Activated T-cell treated with anti-CD3 and anti-CD28 coated beads for 1 hour (primary cell): Measurements from ENCODE around the gene SYF2.
"Not testable (repeated sequence)": the region's sequence is repeated elsewhere in the genome, so short reads cannot be mapped to it uniquely, and the experiment has no call there.

Experiments
- DNase-seq: peaks from one replicate; pipeline ENCODE4 v3.0.0-alpha.2; 2020; ENCODE audit warnings: low read depth

SYF2 gene

DNA sequence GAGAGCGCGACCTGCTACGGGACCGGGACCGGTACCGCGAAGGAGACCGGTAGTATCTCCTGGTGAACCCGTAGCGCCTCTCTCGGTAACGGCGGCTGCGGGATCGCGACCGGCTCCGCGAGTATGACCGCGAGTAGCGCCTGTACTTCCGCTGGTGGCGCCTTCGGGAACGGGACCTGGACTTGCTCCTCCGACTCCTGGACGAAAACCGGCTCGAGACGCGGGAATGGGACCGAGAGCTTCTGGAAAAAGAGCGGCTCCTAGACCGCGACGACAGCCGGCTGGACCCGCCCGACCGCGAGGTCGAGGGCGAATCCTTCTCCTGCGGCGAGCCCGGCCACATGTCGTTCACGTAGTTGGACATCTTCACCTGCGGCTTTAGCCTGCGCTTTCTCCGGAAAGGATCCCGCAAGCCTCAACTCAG, 14.3 kb upstream of the SYF2 start:
- no peak for DNase-seq

DNA sequence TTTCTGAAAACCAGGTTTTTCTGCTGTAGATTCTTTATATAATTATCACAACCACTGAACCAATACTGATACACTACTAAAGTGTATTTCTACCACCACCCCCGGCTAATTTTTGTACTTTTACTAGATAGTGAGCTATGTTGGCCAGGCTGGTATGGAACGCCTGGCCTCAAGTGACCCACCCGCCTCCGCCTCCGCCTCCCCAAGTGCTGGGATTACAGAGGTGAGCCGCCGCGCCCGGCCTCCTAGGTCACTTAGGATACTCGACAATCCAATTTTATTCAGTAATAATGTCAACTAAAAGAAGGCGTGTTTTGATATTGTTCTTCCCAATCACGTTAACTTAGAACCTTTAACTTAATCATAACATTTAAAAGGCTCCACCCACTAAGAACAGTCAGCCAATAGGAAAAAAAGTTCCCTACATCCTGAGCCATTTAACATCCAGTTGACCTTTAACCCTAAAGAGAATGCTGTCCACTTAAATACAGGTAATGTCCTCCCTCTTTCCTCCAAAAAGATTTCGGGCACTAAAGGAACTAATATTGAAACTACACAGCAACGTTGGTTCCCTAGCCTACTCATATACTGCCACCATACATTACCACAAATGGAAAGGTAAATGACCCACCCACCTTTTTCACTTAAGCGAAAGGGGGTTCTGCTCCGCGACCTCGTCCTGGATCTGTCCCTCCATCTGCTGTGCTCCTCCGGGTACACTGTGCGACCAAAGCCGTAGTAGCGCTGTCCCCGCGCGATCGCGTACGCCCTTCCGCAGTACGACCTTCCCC, 13.7 kb upstream of the SYF2 start:
- DNase-seq: no peak

DNA sequence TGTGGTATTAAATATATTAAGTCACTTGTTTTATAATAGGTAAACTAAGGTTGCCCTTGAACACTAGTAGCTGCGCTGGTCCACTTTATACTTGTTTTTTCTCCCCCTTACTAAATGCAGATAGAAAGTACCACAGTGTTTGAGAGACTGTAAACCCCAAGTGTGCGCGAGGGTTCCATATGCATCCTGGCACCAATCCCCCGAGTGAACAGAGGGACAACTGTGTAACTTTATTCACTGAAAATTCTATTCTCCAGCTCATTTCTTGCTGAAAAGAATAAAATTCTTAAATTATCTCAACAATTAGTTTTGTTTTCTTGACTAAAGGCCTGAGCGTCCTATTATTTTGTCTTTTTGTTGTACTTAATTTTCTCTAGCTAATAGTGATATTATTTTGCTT, 13.1 kb upstream of the SYF2 start:
- no peak for DNase-seq

DNA sequence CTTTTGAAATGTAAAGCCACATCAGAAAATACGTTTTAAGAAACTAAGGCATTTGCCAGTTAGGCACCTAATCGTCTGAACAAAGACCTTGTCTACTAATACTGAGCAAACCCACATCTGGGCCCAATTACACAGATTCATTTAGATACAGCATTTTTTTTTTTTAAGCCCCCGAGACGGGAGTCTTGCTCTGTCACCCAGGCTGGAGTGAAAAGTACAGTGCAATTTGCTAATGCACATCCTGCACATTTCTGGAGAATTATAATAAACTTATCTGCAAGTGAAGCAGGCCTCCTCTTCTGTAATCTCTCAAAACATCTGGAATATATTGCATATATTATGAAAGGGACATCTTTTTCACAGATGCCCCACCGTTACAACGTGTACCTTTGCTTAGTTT, 11.6 kb upstream of the SYF2 start:
- DNase-seq: no peak

DNA sequence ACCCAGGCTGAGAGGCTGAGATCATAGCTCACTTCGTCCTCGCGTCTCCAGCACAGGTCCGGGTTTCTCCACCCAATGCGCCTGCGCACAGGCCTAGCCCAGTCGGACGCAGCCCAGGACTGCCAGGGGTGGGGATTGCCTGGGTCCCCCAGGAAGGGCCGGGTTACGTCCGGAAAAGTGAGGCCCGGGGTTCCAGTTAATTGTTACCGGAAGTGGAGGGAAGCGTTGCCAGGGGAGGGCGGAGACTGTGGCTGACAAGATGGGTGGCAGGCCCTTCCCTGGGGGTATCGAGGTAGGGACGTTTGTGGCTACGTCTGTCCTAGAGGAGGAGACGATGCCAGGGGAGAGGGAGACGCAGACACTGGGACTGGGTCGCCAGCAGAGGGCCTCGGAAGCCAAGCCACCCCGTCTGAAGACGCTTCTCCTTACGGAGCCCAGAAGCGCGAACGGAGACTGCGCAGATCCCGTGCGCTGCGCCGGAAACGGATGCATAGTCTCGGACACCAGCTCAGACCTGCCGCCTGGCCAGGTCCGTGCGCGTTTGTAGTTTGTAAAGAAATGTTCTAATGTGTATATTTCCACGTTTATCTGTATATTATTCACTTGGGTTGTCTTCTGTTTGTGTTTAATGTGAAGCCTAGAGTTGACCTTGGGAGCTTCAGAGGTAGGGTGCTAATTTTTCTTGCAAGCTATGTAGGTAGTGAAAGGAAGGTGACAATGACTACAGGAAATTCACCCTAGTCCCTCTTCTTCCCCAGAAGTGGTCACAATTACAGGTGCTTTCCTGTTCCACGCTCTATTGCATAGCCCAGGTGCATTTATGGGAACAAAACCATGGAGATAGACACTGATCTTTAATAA, 7.6 kb upstream of the SYF2 start:
- peak; percentile 71 for DNase-seq

DNA sequence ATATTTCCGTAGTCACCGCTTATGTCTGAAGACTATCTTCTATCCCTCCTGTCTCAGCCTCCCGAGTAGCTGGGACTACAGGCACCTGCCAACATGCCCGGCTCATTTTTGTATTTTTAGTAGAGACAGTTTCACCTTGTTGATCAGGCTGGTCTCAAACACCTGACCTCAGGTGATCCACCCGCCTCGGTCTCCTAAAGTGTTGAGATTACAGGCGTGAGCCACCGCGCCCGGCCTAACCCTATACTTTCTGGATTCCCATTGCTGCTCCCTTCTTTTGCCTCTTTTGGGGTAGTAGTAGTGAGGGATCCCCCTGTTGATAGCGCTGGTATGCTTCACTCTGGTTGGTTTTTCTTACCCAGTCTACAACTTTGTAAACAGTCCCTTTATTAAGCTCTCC, 5.7 kb upstream of the SYF2 start:
- no peak for DNase-seq

DNA sequence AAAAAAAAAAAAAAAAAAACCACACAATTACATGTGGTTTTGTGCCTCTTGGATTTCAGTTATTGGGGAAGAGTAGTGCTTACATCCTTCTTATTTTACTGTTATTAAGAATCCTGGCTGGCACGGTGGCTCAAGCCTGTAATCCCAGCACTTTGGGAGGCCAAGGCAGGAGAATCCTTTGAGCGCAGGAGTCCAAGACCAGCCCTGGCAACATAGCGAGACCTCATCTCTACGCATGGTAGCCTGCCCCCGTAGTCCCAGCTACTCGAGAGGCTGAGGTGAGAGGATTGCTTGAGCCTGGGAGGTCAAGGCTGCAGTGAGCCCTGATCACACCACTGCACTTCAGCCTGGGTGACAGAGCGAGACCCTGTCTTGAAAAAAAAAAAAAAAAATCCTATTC, 4.0 kb upstream of the SYF2 start:
- not testable (repeated sequence) for DNase-seq

DNA sequence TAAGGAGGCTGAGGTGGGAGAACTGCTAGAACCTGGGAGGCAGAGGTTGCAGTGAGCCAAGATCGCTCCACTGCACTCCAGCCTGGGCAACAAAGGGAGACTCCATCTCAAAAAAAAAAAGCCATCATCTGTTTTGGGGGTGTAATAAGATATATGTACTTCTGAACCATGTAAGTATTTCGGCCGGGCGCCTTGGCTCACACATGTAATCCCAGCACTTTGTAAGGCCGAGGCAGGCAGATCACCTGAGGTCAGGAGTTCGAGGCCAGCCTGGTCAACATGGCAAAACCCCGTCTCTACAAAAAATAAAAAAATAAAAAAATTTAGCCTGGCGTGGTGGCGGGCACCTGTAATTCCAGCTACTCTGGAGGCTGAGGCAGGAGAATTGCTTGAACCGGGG, 3.1 kb upstream of the SYF2 start:
- not testable (repeated sequence) for DNase-seq

DNA sequence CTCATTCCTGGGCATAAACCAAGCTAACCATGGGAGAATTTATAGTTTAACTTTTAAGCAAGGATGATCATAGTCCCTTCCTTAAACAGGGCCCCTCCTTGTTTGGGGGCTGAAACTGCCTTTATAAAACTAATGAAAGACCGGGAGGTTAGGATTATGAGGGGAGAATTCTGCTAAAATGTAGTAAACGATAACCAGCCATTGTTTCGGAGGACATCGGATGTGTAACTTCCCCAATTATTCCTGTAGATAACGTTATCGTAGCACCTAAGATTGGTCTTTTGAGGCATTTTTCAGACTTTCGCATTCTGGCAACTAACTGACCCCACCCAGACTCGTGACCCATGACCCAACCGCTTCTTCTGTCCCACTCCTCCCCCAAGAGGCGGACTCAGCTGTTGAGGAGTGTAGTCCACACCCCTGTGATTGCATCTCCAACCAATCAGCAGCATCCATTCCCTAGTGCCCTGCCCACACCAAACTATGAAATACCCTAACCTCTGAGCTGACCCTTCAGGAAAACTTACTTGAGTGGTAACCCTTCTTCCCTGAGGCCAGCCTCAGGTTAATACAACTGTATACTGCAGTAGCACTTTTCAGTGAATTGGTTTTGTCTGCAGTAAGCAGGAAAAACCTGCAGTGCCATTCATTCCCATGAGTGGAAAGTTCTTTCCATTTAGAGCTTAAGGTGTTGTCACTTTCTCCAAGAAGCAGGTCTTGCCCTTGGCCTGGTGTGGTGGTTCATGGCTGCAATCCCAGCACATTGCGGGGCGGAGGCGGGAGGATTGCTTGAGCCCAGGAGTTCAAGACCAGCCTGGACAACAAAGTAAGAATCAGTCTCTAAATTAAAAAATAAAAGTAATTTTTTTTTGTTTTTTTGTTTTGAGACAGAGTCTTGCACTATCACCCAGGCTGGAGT, 823 bp upstream of the SYF2 start:
- no peak for DNase-seq

DNA sequence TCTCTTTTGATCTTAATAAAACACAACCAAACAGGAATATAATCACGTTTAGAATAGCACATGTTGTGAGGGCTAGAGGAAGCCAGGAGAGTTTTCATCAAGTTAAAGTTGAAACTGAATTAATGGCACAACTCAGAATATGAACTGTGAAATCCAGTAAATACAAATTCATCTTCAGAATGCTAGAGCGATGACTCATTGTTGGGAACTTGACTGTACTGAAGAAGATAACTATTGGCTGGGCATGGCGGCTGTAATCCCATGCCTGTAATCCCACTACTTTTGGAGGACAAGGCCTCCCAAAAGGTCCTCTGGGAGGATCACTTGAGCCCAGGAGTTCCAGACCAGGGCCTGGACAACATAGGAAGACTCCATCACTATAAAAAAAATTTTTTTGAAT, 8.8 kb downstream of the SYF2 start:
- DNase-seq: no peak

DNA sequence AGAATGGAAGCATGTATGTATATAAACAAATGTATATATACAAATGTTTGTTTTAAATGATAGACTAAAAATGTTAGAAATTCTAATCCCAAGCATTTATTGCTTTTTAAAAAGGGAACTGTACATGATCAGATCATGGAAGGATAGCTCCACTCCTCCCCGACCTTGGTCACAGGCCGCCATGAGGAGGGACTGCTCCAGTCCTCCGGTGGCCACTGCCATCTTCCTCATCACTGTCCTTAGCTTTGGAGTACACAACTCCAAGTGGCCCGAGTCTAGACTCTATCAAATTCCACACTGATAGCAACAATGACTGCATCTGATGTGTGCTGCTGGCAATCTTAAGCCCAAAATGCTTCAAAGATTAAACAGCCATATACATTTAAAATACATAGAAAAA, 9.7 kb downstream of the SYF2 start:
- DNase-seq: no peak

DNA sequence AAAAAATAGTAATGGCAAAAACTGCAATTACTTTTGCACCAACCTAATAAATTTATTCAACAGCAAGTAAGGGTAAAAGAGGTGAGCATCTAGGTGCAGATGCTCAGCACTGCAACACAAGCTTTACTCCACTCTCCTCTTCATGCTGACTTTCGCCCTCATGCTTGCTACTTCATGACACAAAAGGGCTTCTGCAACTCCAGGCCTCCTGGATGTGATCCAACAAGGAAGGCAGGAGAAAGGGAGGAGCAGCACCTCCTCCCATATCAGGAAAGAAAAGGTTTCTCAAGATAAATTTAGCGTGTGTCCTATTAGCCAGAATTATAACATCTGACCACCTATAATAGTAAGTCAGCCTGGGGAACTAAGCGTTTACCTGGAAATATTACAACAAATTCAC, 11.6 kb downstream of the SYF2 start:
- no peak for DNase-seq

DNA sequence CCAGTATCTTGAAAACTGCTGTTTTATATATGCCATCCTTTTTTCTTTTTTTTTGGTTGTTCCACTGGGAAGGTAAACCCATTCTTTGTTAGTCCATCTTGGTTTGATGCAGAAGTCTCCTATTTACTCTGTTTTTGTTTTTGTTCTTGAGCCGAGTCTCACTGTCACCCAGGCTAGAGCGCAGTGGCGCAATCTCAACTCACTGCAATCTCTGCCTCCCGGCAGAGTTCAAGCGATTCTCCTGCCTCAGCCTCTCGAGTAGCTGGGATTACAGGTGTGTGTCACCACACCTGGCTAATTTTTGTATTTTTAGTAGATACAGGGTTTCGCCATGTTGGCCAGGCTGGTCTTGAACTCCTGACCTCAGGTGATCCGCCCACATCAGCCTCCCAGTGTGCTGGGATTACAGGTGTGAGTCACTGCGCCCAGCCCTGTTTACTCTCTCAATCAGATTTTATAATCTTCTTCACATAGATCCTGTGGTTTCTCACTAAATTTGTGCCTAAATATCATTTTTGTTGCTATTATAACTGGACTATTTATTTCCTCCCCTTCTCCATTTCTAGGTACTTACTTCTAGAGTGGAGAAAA, 12.5 kb downstream of the SYF2 start:
- DNase-seq: no peak

DNA sequence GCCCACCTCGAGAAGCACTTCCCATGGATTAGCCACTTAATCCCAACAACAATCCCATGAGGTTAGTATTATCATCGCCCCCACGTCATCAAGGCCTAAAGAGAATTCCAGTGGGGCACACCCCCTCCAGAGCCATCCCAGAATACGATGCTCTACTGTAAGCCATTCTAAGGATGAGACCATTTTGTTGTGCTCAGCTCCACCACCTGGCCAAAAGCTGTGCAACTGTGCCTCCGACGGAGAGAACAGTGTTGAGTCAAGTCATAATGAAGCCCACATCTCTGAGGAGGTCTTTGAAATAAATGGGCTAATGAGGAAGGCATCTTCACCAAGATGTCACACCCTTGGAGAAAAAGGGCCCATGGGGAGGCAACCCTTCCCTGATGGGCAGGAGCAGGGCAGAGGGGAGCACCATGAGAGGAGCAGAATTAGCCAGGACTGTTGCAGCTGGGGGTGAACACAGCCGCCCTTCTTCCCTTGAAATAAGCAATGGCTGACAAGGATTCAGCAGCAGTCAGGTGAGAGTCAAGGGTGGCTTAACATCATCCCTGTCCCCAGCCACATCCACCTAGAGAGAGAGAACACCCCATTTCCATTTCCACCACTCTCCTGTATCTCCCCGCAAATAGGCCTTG, 14.6 kb downstream of the SYF2 start:
- no peak for DNase-seq

DNA sequence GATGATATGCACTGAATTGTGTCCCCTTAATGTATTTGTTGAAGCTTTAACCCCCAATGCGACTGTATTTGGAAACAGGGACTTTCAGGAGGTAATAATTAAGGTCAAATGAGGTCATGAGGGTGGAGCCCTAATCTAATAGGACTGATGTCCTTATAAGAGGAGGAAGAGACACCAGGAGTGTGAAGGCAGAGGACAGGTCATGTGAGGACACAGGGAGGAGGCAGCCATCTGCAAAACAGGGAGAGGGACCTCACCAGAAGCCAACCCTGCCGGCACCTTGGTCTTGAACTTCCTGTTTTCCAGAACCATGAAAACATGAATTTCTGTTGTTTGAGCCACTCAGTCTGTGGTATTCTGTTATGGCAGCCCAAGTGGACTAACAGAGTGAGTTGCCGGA, 15.3 kb downstream of the SYF2 start:
- no peak for DNase-seq

DNA sequence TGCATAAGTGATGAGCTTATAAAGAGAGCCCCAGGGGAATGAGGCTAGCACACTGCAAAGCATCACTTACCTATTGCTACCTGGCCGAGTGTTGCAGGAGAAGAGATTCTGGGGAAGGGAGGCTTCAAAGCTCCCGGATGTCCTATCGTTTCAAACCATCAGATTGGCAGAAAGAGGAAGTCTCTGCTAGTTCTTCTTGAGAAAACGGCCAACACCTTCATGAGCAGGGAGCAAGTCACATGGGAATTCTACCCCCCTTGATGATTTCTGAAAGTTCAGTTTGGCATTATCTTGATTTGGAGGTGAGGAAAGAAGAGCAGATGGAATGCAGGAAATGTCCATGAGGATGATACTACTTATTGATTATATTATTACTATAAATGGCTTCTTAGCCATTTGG, 16.2 kb downstream of the SYF2 start:
- no peak for DNase-seq

DNA sequence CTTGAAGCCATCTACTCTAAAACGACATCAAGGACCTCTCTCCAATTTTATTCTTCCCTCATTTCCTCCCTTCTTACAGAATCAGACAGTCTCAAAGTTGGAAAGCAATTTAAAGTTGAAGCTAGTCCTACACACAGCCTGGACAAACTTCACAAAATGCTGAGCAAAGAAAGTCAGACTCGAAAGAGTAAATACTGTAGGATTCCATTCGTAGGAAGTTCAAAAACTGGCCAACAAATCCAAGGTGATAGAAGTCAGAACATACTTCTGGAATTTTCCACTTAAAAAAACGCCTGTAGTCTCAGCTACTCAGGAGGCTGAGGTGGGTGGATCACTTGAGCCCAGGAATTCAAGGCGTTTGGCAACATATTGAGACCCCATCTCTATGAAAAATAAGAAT, 19.6 kb downstream of the SYF2 start:
- no peak for DNase-seq

DNA sequence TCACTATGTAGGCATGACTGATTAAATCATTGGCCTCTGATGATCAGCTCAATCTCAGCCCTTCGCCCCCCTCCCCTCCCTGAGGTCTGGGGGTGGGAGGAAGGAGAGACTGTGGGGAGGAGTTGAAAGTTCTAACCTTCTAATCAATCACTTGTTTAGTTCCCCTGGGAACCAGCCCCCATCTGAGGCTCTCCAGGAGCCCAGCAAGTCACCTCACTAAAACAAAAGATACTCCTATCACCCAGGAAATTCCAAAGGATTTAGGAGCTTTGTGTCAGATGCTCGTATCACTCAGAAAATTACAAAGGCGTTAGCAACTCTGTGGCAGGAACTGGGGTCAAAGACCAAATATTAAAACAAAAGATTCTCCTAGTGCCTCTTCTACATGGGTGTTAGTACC, 21.6 kb downstream of the SYF2 start:
- DNase-seq: no peak

DNA sequence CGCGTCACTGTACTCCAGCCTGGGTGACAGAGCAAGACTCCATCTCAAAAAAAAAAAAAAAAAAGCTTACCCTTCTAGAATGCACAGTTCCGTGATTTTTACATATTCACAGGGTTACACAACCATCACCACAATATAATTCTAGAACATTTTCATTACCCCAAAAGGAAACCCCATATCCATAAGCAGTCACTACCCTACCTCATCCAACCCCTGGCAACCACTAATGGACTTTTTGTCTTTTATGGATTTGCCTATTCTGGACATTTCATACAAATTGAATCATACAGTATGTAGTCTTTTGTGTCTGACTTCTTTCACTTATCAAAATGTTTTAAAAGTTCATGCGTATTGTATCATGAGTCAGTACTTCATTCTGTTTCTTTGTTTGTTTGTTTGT, 22.8 kb downstream of the SYF2 start:
- no peak for DNase-seq

DNA sequence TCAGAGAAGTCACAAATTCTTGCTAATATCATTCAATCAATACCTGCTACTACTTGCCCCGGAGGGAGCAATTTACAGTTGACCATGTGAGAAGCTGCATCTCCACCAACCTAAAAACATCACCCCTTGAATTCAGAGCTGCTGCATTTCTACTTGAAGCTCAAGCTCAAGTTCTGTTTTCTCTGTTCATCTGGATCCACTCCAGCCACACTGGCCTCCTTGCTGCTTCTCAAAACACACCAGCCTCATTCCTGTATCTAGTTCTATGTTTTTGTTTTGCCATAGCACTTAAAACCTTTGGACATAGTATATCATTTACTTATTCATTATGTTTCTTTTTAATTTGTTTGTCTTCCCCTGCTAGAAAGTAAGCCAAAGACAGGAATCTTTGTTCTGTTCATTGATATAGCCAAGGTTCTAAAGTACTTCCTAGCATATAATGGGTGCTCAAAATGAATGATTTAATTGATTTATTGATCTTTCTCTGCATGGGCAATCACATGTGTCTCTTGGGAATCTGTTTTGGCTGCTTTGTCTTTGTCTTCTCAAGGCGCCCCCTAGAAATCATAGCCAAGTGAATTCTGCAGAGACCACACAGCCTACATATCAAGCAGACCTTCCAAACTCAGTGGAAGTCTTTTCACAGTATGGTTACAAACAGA, 23.6 kb downstream of the SYF2 start:
- no peak for DNase-seq

DNA sequence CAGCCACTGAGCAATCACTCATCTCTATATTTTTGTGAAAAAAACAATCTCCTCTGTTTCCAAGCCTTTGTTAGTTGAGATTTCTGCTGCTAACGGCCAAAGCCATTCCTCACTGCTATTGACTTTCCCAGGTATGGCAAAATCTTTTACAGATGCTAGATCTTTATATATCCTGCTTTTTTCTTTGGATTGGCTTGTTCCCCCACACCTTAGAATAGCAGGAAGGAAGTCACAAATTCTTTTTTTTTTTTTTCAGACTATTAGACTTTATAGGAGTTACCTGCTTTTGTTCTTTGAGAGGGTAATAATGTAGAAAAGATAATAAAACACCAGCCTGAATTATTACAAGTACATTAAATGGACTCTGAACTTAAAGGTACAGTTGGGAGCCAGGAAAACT, 24.2 kb downstream of the SYF2 start:
- no peak for DNase-seq
